ENCODE results near the gene SMPX.

DNA sequence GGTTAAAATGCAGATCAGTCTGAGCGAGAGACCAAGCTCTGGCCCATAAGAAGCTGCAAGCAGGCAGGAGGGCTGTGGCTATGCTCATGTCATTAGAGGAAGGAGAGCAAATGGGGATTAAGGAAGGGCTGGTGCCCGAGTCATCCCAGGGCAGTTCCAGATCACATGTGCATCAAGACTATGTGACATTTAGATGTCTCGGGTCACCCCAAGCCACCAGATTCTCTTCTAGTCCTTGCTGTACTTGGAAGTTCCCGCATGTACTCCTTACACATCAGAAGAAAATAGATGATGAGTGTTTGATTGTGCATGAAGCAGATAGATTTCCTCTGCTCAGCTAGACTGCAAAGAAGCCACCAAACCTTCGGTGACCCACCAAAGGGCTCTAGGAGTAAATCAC is 57.6 kb downstream of the SMPX start:
- TF ChIP-seq, protein P1, sequence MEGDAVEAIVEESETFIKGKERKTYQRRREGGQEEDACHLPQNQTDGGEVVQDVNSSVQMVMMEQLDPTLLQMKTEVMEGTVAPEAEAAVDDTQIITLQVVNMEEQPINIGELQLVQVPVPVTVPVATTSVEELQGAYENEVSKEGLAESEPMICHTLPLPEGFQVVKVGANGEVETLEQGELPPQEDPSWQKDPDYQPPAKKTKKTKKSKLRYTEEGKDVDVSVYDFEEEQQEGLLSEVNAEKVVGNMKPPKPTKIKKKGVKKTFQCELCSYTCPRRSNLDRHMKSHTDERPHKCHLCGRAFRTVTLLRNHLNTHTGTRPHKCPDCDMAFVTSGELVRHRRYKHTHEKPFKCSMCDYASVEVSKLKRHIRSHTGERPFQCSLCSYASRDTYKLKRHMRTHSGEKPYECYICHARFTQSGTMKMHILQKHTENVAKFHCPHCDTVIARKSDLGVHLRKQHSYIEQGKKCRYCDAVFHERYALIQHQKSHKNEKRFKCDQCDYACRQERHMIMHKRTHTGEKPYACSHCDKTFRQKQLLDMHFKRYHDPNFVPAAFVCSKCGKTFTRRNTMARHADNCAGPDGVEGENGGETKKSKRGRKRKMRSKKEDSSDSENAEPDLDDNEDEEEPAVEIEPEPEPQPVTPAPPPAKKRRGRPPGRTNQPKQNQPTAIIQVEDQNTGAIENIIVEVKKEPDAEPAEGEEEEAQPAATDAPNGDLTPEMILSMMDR (IDR thresholded peaks at IDR 0.05; ENCODE audit: low read depth, low read length, missing input control), result no peak
- TF ChIP-seq, protein P2, sequence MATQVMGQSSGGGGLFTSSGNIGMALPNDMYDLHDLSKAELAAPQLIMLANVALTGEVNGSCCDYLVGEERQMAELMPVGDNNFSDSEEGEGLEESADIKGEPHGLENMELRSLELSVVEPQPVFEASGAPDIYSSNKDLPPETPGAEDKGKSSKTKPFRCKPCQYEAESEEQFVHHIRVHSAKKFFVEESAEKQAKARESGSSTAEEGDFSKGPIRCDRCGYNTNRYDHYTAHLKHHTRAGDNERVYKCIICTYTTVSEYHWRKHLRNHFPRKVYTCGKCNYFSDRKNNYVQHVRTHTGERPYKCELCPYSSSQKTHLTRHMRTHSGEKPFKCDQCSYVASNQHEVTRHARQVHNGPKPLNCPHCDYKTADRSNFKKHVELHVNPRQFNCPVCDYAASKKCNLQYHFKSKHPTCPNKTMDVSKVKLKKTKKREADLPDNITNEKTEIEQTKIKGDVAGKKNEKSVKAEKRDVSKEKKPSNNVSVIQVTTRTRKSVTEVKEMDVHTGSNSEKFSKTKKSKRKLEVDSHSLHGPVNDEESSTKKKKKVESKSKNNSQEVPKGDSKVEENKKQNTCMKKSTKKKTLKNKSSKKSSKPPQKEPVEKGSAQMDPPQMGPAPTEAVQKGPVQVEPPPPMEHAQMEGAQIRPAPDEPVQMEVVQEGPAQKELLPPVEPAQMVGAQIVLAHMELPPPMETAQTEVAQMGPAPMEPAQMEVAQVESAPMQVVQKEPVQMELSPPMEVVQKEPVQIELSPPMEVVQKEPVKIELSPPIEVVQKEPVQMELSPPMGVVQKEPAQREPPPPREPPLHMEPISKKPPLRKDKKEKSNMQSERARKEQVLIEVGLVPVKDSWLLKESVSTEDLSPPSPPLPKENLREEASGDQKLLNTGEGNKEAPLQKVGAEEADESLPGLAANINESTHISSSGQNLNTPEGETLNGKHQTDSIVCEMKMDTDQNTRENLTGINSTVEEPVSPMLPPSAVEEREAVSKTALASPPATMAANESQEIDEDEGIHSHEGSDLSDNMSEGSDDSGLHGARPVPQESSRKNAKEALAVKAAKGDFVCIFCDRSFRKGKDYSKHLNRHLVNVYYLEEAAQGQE (IDR thresholded peaks at IDR 0.05), result no peak
- TF ChIP-seq, protein P3, sequence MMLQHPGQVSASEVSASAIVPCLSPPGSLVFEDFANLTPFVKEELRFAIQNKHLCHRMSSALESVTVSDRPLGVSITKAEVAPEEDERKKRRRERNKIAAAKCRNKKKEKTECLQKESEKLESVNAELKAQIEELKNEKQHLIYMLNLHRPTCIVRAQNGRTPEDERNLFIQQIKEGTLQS (IDR thresholded peaks at IDR 0.05), result no peak
- TF ChIP-seq HNF4G (IDR thresholded peaks at IDR 0.05) (no peak), NR2F2 (IDR thresholded peaks at IDR 0.05) (no peak), TAF1 (conservative IDR thresholded peaks at IDR 0.05) (no peak), FOXA2 (IDR thresholded peaks at IDR 0.05) (no peak), YY1 (IDR thresholded peaks at IDR 0.05) (no peak)

Data from liver (tissue), 3 donors.